Cardiac muscle cell (in vitro differentiated cells and primary cell): ENCODE measurements around the gene PLEKHG3. TPM values are rescaled to one million over a fixed set of nuclear protein-coding genes. Genes with fewer than 3 reads are reported as not detected.

Source experiments
- DNase-seq, 2 donors: peaks; one replicate each; pipeline versions ENCODE4 v3.0.0 to v3.0.0-alpha.2; 2010 to 2017; ENCODE audit warnings: low read depth in 1 of 2, low spot score in 1 of 2
- H3K27ac ChIP-seq: fragments of 200-600 bp; sonication (generic); 2 replicates; pipeline ENCODE4 v1.5.1; 2016
- H3K27me3 ChIP-seq: fragments of 200-600 bp; sonication (generic); 2 replicates; pipeline ENCODE4 v1.6.0; 2016; ENCODE audit warnings: control low read depth
- H3K36me3 ChIP-seq: fragments of 200-600 bp; sonication (generic); 2 replicates; pipeline ENCODE4 v1.5.1; 2016; ENCODE audit warnings: control low read depth
- H3K4me1 ChIP-seq: fragments of 200-600 bp; sonication (generic); 2 replicates; pipeline ENCODE4 v1.8.1; 2017; ENCODE audit warnings: low read depth, mild to moderate bottlenecking, mixed run types
- H3K4me3 ChIP-seq: fragments of 200-600 bp; sonication (generic); 2 replicates; pipeline ENCODE4 v1.5.1; 2016; ENCODE audit warnings: mild to moderate bottlenecking
- H3K9me3 ChIP-seq: fragments of 200-600 bp; sonication (generic); 2 replicates; pipeline ENCODE4 v1.5.1; 2017; ENCODE audit warnings: low read depth, mild to moderate bottlenecking, control low read depth
- CTCF ChIP-seq: IDR thresholded peaks from 2 replicates; pipeline ENCODE4 v1.5.1; 2012; ENCODE audit warnings: low read depth, mild to moderate bottlenecking, low read length
- polyA plus RNA-seq: library from polyadenylated mRNA; unstranded; fragments of >200 nt; fragmentation: Nextera tagmentation; extraction: Ambion mirVana; gene quantifications from 2 replicates; pipeline ENCODE4 v1.2.1, GENCODE V29; 2016
- total RNA-seq: library from RNA; depleted of rRNA; stranded (reverse); fragments of >200 nt; gene quantifications from 2 replicates; pipeline ENCODE4 v1.2.3, GENCODE V29; 2016

PLEKHG3 gene
- total and polyA plus RNA-seq, 2 experiments from 2014 or later = 19.2 to 72.2 TPM

- Histone ChIP-seq H3K27ac (no peak overlapping the region), H3K9me3 (no peaks in the 10 kb centered on the region), H3K36me3 (no peaks in the 10 kb centered on the region), H3K27me3 (no peaks in the 10 kb centered on the region), H3K4me1 (peaks cover 27% of the 10 kb centered on the region), H3K4me3 (no peak overlapping the region)
- peak; percentile 78 to 82 for DNase-seq
- TF ChIP-seq CTCF = peak; percentile 89
Measured at GRCh38 chr14:64764641-64765520, 60.7 kb downstream of the PLEKHG3 start.

GRCh38 chr14:64765740-64766302 is 61.6 kb downstream of the PLEKHG3 start:
- no peak for DNase-seq
- H3K4me3 ChIP-seq = no peak overlapping the region
- H3K9me3 ChIP-seq = no peaks in the 10 kb centered on the region
- TF ChIP-seq CTCF = no peak
- H3K27ac ChIP-seq = no peak overlapping the region
- H3K27me3 ChIP-seq = no peaks in the 10 kb centered on the region
- H3K36me3 ChIP-seq = no peaks in the 10 kb centered on the region
- H3K4me1 ChIP-seq = peaks cover 25% of the 10 kb centered on the region

GRCh38 chr14:64766430-64767151 is 62.4 kb downstream of the PLEKHG3 start:
- no peak overlapping the region for H3K27ac ChIP-seq
- H3K4me1 ChIP-seq = peaks cover 18% of the 10 kb centered on the region
- H3K4me3 ChIP-seq = no peak overlapping the region
- H3K9me3 ChIP-seq = no peaks in the 10 kb centered on the region
- no peaks in the 10 kb centered on the region for H3K27me3 ChIP-seq
- no peak for DNase-seq
- no peaks in the 10 kb centered on the region for H3K36me3 ChIP-seq
- TF ChIP-seq CTCF = no peak

GRCh38 chr14:64767215-64767964 is 63.2 kb downstream of the PLEKHG3 start:
- TF ChIP-seq CTCF = no peak
- Histone ChIP-seq H3K36me3 (no peaks in the 10 kb centered on the region), H3K4me1 (peaks cover 10% of the 10 kb centered on the region), H3K9me3 (no peaks in the 10 kb centered on the region), H3K27ac (no peak overlapping the region), H3K27me3 (no peaks in the 10 kb centered on the region), H3K4me3 (no peak overlapping the region)
- DNase-seq = no peak
